CD4-positive, alpha-beta T cell treated with Interleukin-2 at 100 ng/mL for 4 hours (primary cell): ENCODE data around the gene NUAK1.

Experiments used
- DNase-seq: peaks from one replicate; pipeline ENCODE4 v3.0.0-alpha.2; 2020; ENCODE audit warnings: low spot score

Gene NUAK1

GRCh38 chr12:106062693-106063092, 76.1 kb downstream of the NUAK1 start:
- no peak for DNase-seq

- DNase-seq = no peak
These were observed 80.2 kb downstream of the NUAK1 start for GRCh38 chr12:106058256-106059182.

GRCh38 chr12:106054049-106054448, 84.7 kb downstream of the NUAK1 start:
- no peak for DNase-seq

GRCh38 chr12:106051853-106052531, 86.8 kb downstream of the NUAK1 start:
- DNase-seq = no peak

GRCh38 chr12:106049546-106049945, 89.2 kb downstream of the NUAK1 start:
- DNase-seq = no peak

GRCh38 chr12:106049105-106049504, 89.6 kb downstream of the NUAK1 start:
- DNase-seq = no peak

GRCh38 chr12:106048676-106049075, 90.1 kb downstream of the NUAK1 start:
- DNase-seq = no peak

GRCh38 chr12:106048016-106048415, 90.7 kb downstream of the NUAK1 start:
- DNase-seq = no peak

GRCh38 chr12:106046947-106047346, 91.8 kb downstream of the NUAK1 start:
- no peak for DNase-seq

- no peak for DNase-seq
These were observed 92.4 kb downstream of the NUAK1 start for GRCh38 chr12:106046301-106046846.

GRCh38 chr12:106045251-106045674, 93.5 kb downstream of the NUAK1 start:
- no peak for DNase-seq

- DNase-seq = no peak
These were observed 94.0 kb downstream of the NUAK1 start for GRCh38 chr12:106044773-106045172.

- DNase-seq = no peak
These were observed 96.7 kb downstream of the NUAK1 start for GRCh38 chr12:106042037-106042436.

GRCh38 chr12:106040521-106040920, 98.2 kb downstream of the NUAK1 start:
- no peak for DNase-seq

GRCh38 chr12:106039646-106040404, 98.9 kb downstream of the NUAK1 start:
- DNase-seq = no peak

GRCh38 chr12:106039242-106039641, 99.5 kb downstream of the NUAK1 start:
- no peak for DNase-seq

- DNase-seq = no peak
These were observed 101.0 kb downstream of the NUAK1 start for GRCh38 chr12:106037524-106038298.

- DNase-seq = no peak
These were observed 103.3 kb downstream of the NUAK1 start for GRCh38 chr12:106035421-106035820.

- DNase-seq = no peak
These were observed 104.4 kb downstream of the NUAK1 start for GRCh38 chr12:106034316-106034715.

GRCh38 chr12:106033161-106033675, 105.5 kb downstream of the NUAK1 start:
- no peak for DNase-seq

GRCh38 chr12:106032623-106032925, 106.2 kb downstream of the NUAK1 start:
- DNase-seq = no peak
